ENCODE results near the gene PPA1. TPM values are rescaled to one million over a fixed set of nuclear protein-coding genes. Genes with fewer than 3 reads are reported as not detected.
"Not testable (repeated sequence)": the region's sequence is repeated elsewhere in the genome, so short reads cannot be mapped to it uniquely, and the experiment has no call there.

PPA1 gene
- total RNA-seq, 2 donors from 2014 or later: 137 to 168 TPM

DNA sequence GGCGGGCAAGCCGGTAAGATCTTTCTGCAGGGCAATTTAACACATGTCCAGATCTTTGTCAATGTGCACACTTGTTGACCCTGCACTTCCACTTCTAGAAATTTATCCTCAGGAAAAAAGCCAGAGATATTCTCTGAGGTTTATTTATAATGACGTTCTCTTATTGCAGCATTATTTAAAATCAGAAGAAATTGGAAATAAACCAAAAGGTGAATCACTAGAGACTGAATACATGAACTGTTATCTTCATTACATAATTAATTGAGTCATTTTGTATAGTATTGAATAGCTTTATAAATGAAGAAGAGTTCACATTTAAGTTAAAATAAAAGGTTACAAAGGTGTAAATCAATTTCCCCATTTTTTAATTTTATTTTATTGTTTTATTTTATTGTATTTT is 46.7 kb downstream of the PPA1 start:
- DNase-seq (no peak), ATAC-seq (no peak)
- intact Hi-C loops (cut with DNase I, micrococcal nuclease): no loop called here

DNA sequence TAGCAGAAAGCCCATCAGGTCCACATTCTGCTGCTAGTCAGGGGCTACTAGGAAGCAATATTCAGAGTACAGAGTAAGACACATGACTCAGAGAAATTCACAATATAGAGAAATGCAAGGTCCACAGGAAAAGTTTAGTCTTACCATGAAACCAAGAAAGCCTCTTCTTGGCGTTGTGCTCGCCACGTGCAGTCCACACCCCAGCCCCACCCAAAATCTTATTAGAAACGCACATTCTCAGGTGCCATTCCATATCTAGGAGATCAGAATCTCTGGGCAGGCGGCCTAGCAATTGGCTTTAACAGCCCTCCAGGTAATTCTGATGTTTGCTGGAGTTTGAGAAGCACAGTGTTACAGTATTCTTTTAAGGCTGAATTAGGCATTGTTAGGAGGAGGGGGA is 47.1 kb downstream of the PPA1 start:
- ATAC-seq (peak; percentile 50), DNase-seq (no peak)
- intact Hi-C loops (cut with DNase I, micrococcal nuclease): no loop called here

DNA sequence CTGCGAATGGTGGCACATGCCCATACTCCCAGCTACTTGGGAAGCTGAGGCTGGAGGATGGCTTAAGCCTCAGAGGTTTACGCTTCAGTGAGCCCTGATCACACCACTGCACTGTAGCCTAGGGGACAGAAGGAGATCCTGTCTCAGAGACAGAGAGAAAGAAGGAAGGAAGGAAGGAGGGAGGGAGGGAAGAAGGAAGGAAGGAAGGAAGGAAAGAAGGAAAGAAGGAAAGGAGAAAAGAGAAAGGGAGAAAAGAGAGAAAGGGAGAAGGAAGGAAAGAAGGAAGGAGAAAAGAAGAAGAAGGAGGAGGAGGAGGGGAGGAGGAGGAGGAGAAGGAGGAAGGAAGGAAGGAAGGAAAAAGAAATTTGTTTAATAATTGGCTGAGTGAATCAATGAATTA is 49.9 kb downstream of the PPA1 start:
- intact Hi-C loops (cut with DNase I, micrococcal nuclease): no loop called here
- no peak for DNase-seq

DNA sequence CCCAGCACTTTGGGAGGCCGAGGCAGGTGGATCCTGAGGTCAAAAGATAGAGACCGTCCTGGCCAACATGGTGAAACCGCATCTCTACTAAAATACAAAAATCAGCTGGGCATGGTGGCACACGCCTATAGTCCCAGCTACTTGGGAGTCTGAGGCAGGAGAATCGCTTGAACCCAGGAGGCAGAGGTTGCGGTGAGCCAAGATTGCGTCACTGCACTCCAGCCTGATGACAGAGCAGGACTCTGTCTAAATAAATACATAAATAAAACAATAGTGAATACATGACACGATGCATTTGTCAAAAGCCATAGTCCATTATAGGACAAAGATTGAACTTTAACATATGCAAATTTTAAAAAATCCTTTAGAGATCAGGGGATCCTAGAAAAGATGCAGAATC is 54.0 kb downstream of the PPA1 start:
- intact Hi-C loops (cut with DNase I, micrococcal nuclease); DNase-seq; ATAC-seq: not testable (repeated sequence)

More for the DNA sequence above, 49.9 kb downstream of the PPA1 start:
- ATAC-seq: no peak

DNA sequence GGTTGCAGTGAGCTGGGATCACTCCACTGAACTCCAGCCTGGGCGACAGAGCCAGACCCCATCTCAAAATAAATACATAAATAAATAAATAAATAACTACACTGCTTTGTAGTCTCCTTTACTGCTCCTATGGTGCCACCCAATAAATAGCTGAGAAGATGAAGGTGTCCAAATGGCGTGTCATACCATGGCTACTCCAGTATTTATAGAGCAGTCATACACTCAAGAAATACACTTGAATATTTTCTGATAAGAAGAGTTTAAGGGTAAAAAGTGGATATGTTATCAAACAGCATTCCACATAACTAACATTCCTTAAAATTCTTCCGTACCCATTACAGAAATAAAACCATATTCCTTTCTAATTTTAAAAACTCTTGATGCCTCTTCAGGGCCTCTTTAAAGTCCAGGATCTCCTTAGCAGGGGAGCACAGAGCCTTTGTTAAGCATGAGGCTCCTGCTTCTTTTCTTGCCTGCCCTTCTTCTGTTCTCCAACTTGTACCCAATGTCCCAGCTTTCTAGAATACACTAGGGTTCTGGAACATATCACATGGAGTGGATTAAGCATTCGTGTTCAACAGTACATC is 55.0 kb downstream of the PPA1 start:
- ATAC-seq: no peak
- no peak for DNase-seq
- intact Hi-C loops (cut with DNase I, micrococcal nuclease): no loop called here

DNA sequence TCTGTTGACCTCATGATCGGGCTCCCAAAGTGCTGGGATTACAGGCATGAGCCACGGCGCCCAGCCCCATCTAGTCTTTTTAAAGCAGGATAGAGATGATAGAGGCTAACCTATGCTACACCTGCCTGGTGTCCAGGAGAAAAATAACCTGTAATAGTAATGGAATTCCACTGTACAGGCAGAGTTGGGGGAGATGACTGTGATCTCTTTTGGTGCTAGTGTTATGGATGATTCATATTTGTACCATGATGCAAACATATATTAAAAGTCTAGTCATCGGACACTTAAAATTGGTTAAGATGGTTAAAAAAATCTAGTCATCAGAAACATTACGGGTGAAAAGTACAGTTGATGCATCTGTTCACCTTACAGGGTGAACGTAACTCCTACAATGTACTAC is 56.8 kb downstream of the PPA1 start:
- DNase-seq (no peak), ATAC-seq (no peak)
- intact Hi-C loops (cut with DNase I, micrococcal nuclease): no loop called here

DNA sequence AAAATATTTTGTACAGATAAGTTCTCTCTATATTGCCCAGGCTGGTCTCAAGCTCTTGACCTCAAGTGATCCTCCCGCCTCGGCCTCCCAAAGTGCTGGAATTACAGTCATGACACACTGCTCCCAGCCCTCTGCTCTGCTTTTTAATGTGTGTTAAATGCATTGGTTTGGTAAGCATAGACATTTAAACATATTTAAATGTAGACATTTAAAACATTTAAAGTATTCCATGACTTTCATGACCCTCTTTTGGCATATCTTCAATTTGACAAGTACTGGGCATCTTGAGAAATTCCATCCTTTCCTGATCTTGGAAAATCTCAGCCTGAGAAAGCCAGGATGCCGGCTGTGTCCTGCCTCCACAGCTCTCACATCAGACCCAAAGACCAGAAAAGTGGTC is 57.7 kb downstream of the PPA1 start:
- no peak for ATAC-seq
- DNase-seq: no peak
- intact Hi-C loops (cut with DNase I, micrococcal nuclease): no loop called here

DNA sequence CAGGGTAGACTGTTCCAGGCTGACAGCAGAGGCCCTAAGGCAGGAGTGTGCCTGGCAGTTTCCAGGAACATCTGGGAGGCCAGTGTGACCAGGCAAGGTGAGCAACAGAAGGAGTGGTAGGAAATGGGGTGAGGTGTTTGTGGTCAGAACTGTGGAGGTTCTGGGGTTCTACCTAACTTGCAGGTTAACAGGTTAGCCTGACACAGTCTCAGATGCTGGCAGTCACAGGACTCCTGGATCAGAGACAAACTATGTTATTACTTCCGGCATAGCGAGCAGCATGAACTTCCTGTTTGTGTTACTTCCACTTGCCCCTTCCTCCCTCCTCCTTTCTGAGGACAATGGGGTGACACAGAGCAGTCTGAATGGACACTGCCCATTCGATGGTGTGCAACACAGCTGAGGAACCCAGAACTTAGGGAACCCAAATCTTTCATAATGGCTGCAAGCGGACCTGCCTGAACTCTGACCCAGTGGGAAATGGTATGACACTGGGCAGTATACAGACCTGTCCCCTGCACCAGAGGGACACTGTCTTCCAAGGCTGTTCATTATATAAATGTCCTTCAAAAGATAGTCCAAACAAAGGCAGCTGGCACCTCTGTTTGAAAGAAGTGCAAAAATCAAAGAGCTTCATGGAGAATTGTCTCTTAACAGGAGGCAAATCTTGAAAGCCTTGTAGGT is 59.0 kb downstream of the PPA1 start:
- intact Hi-C loops (cut with DNase I, micrococcal nuclease): no loop called here
- ATAC-seq (peak; percentile 13), DNase-seq (peak in 1 of 2 donors; percentile 36)

DNA sequence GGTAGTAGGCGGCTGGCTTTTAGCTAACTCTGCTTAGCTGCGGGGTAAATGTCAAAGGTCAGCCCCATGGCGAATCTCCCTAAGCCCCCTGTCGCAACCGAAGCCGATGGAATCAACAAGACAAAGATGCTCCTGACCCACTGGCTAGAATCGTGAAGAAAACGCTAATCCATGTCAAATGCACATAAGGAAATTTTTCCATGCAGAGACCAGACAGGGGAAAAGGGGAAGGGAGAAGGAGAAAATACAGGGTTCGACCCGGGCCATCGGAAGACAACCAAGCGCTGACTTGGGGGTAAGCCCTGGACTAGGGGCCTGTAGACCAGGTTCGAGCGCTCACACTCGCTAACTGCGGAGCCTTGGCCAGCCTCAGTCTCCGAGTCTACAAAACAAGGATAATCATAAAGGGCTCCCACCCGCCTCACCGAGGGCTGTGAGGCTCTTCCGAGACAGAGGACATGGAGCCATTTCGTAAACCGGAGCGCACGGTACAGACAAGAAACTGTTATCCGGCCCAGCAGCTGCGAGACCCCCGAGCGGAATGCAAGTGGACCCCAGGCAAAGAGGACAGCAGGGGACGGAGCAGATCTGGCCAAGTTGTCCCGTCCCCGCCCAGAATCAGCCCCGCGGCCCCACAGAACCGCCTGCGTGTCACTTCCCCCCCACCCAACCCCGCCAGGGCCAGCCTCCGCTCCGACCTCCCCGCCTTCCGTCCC is 63.4 kb downstream of the PPA1 start:
- intact Hi-C loops (cut with DNase I, micrococcal nuclease): no loop called here
- ATAC-seq (peak; percentile 44), DNase-seq (no peak)

DNA sequence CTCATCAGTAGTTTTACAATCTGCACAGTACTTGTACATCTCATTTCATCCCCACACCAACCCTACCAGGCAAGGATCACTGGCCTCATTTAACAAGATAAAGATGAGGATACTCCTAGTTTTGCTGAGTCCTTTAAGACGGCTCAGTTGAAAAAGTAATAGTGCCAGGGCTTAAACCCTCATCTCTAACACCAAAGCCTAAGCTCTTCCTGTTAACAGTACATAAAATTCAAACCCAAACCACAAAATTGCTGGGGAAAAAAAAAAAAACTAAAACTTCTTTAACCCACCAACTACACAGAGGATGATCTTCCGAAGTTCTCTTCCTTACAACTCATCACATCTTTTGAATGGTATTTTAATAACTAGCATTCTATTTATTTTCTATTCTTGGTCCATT is 64.2 kb downstream of the PPA1 start:
- no peak for ATAC-seq
- no peak for DNase-seq
- intact Hi-C loops (cut with DNase I, micrococcal nuclease): no loop called here

DNA sequence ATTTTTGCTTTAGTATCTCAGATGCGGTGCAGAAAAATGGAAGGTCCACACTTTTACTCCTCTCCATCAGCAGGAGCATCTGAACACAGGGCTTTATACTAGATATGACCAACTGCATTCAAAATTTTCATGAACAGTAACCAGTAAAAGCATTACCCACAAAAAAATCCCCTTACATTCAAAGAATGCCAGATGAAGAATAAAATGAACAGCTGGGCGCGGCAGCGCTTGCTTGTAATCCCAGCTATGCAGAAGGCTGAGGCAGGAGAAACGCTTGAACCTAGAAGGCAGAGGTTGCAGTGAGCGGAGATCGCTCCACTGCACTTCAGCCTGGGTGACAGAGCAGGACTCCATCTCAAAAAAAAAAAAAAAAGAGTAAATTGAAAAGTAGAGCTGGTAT is 66.0 kb downstream of the PPA1 start:
- intact Hi-C loops (cut with DNase I, micrococcal nuclease): no loop called here
- ATAC-seq (no peak), DNase-seq (no peak)

DNA sequence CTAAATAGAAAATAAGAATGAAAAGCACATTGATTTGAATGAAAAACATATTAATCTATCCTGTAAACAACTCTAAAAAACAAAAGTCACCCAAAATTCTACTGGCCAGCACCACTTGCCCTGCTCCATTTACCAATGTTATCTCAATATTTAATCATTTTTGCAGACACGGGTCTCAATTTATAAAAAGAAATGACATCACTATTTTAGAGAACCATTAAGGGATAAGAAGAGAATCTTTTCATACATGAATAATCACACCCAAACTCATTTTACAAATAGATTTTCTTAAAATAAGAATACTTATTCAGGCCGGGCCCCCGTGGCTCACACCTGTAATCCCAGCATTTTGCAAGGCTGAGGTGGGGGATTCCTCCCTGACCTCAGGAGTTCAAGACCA is 66.8 kb downstream of the PPA1 start:
- intact Hi-C loops (cut with DNase I, micrococcal nuclease): no loop called here
- DNase-seq (no peak), ATAC-seq (no peak)

DNA sequence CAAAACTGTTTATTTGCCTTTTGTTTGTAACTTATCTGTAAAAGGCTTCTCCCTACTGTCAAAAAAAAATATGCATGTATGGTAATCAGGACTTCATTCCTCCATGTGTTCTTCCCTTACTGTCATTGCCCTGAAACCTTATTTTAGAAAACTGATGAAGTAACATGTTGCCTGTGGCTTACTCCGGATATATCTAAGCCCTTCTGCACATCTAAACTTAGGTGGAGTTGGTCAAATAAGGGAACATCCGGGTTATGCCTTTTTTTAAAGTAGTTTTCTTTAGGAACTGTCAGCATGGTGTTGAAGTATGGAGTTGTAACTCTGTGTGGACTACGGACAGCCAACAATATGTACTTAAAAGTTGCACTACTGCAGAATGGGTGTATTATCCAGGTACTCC is 69.1 kb downstream of the PPA1 start:
- ATAC-seq (no peak), DNase-seq (no peak)
- intact Hi-C loops (cut with DNase I, micrococcal nuclease): no loop called here

DNA sequence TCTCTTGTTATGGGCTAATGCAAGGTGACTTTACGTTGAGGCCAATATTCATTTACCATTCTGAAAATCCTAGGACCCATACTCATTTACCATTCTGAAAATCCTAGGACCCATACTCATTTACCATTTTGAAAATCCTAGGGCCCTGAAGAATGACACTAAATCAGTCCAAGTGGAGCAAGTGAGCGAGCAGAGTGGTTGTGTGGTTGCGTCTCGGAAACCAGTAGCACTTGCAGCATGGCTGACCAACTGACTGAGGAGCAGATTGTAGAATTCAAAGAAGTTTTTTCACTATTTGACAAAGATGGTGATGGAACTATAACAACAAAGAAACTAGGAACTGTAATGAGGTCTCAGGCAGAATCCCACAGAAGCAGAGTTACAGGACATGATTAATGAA is 69.8 kb downstream of the PPA1 start:
- ATAC-seq (no peak), DNase-seq (no peak)
- intact Hi-C loops (cut with DNase I, micrococcal nuclease): no loop called here

DNA sequence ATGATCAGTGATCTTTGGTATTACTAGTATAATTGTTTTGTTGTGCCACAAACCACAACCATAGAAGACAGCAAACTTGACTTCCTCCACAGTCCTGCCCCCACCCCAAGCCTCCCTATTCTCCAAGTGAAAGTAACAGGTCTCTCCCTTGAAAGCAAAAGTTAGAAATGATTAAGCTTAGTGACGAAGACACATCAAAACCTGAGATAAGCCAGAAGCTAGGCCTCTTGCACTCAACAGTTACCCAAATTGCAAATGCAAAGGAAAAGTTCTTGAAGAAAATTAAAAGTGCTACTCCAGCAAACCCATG is 70.4 kb downstream of the PPA1 start:
- DNase-seq: no peak
- intact Hi-C loops (cut with DNase I, micrococcal nuclease): no loop called here
- ATAC-seq: no peak

DNA sequence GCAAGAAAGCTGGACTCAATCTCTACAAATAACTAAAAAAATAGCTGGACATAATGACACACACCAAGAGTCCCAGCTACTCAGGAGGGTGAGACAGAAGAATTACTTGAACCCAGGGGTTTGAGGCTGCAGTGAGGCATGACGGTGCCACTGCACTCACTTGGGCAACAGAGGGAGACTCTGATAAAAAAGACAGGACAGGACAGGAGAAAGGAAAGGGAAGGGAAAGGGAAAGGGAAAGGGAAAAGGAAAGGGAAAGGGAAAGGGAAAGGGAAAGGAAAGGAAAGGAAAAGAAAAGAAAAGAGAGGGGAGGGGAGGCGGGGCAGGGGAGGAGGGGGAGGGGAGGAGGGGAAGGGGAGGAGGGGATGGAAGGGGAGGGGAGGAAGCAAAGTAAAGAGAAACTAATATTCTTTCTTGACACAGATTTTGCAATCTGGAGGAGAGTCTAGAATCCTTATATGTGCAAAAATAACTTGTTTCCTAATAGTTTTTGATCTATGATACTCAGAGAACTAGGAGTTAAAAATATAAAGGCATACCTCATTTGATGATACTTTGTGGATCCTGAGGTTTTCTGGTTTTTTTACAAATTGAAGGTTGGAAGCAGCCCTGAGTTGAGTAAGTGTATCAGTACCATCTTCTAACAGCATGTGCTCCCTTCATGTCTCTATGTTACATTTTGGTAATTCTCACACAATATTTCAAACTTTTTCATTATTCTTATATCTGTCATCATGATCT is 70.9 kb downstream of the PPA1 start:
- ATAC-seq (no peak), DNase-seq (no peak)
- intact Hi-C loops (cut with DNase I, micrococcal nuclease): no loop called here

DNA sequence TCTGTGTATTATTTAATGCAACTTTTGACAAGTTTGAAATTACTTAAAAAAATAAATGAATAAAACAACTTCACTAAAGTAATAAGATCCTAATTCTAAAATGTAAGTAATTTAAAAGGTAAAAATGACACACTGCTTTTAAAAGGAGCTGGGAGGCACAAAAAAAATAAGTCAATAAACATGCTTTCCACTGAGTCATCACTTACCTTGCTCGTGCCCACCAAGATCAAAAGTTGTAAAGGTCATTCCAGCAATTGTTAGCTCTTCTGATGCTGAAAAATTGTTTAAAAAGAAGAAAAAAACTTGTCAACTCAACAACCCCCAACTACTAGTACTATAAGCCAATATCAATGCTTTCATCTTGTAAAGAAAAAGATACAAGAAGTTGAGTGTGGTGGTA is 72.4 kb downstream of the PPA1 start:
- ATAC-seq (no peak), DNase-seq (no peak)
- intact Hi-C loops (cut with DNase I, micrococcal nuclease): no loop called here

DNA sequence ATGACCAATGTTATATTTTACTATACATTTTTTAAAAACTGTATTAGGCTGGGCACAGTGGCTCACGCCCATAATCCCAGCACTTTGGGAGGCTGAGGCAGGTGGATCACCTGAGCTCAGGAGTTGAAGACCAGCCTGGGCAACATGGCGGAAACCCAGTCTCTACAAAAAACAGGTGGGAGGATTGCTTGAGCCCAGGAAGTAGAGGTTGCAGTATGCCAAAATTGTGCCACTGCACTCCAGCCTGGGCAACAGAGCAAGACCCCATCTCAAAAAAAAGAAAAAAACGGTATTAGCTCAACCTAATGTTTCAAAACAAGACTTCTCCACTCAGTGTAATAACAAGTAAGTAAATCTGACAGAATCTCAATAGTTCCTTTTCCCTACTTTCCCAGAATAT is 73.9 kb downstream of the PPA1 start:
- ATAC-seq; intact Hi-C loops (cut with DNase I, micrococcal nuclease); DNase-seq: not testable (repeated sequence)

DNA sequence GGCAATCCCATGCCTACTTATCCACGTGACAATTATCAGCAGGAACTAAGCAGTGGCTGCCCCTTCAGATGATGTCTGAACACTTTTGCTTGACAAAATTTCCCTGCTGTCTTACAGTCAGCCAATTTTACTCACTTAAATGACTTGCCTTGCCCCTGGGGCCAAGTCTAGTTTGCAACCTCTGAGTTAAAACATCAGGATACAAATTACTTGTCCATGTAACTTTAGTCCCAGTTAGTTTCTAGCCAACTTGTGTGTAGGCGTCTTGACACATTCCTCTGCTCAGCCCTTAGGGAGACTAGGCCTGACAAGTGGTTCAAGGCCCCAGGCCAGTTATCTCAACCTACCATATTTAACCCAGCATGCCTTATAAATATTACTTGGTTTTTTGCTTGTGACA is 75.1 kb downstream of the PPA1 start:
- ATAC-seq (no peak), DNase-seq (no peak)
- intact Hi-C loops (cut with DNase I, micrococcal nuclease): no loop called here

DNA sequence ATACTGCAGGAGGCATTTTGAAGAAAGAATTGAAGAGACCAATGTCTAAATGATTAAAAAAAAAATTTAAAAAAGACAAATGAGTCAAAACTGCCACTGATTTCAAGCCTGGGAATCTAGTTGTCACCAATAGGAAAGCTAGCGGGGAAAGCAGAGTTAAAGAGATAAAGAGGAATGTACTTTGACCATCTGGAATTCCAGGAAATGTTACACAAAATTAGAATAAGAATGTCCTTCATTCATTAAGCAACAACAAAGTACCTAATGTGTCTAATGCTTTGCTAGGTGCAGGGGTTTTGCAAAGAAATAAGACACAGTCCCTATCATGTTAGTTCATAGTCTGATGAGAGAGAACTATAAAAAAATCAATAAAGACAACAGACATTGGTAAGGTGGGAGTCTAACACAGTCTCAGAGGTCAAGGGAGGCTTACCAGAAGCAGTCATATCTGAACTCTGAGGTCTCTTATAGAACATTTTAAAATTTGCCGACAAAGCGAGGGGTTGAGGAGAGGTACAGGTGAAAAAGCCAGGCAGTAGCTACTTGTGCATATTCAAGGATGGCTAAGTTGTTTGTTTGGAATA is 77.9 kb downstream of the PPA1 start:
- no peak for DNase-seq
- intact Hi-C loops (cut with DNase I, micrococcal nuclease): no loop called here
- no peak for ATAC-seq
